GM18868 (cell line): Measurements from ENCODE around the gene CNFN.
"Not testable (repeated sequence)": the region's sequence is repeated elsewhere in the genome, so short reads cannot be mapped to it uniquely, and the experiment has no call there.

ENCODE experiments used
- ATAC-seq: cut with Tn5 transposase; IDR thresholded peaks from one replicate; pipeline ENCODE4 v1.9.1; 2021; ENCODE audit warnings: mild to moderate bottlenecking, moderate library complexity; ENCODE audit not compliant: unreplicated experiment

CNFN gene

GRCh38 chr19:42352301-42353259 is 37.5 kb downstream of the CNFN start:
- ATAC-seq, result no peak

DNA sequence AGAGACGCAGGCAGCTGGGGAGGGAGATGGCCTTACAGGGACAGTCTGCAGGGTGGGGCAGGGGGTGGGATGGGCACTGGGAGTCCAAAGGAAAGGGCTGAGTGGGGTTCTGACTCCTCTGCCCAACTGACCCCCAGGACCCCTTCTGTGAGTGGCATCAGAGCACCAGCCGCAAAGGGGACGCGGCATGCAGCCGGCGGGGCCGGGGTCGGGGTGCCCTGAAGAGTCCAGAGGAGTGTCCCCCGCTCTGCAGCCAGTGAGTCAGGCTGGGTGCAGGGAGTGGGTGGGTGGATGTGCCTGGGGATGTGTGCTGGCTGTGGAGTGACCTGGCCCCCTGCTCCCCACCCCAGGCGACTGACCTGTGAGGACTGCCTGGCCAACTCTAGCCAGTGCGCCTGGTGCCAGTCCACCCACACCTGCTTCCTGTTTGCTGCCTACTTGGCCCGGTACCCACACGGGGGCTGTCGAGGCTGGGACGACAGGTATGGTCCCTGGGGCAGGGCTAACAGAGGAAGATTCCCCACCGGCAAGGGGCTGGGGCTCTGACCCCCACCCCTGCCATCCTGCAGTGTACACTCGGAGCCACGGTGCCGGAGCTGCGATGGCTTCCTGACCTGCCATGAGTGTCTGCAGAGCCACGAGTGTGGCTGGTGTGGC is 38.9 kb downstream of the CNFN start:
- ATAC-seq, result no peak

DNA sequence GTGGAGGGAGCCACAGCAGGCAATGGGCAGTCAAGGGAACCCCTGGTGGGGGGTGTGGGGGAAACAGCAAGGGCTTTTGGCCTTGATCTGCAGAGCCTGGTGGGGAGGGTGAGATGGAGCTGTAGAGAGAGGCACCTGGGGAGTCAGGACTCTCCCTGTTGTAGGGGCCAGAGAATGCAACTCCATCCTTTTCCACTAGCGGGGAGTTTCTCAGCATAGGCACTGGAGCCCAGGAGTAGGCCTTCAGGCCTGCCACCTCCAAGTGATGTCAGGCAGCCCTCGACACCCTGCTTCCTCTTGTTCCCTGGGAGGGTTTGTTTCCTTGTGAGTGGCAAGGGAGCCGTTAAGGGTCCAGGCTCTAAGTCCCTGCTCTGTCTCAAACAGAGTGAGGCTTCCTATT is 39.7 kb downstream of the CNFN start:
- no peak for ATAC-seq

- no peak for ATAC-seq
These were observed 40.6 kb downstream of the CNFN start for GRCh38 chr19:42349378-42350107.

DNA sequence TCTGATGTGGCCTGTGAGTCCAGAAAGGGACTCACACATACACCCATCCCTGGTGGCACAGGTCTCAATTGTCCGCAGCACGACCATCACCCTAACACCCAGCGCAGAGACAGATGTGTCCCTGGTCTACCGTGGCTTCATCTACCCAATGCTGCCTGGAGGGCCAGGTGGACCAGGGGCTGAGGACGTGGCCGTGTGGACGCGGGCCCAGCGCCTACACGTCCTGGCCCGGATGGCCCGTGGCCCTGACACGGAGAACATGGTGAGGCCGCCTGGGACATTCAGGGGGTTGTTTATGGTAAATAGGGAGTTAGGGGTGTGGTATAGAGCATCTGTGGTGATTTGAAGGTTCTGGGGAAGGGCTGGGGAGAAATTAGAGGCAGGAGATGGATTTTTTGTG is 41.9 kb downstream of the CNFN start:
- ATAC-seq, result no peak

- no peak for ATAC-seq
These were observed 44.8 kb downstream of the CNFN start for GRCh38 chr19:42345191-42345812.

GRCh38 chr19:42344336-42344893 is 45.7 kb downstream of the CNFN start:
- ATAC-seq, result no peak

DNA sequence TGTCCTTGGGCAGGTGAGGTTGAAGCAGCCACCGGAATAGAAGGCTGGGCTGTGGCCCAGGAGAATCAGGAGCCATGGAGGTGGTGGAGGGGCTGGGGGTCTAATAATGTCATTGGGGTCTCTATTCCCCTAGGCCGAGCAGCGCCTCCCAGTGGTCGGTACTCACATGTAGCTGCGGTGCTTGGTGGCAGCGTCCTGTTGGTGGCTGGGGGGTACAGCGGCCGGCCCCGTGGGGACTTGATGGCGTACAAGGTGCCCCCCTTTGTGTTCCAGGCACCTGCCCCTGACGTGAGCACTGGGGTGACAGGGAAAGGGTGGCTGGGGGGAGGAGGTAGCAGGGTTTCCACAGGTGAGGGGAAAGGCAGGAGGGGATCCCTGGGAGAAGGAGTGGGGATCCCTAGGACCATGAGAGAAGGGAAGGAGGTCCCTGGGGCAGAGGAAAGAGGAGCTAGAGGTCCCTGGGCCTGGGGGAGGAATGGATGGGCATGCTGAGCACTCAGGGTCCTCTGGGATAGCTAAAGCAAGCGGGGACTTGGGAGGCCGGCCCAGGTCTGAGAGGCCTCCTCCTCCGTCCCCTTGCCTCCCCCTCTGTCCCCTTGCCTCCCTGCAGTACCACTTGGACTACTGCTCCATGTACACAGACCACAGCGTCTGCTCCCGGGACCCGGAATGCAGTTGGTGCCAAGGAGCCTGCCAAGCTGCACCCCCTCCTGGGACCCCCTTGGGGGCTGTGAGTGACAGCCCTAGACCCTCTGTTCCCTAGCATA is 46.6 kb downstream of the CNFN start:
- ATAC-seq, result no peak

DNA sequence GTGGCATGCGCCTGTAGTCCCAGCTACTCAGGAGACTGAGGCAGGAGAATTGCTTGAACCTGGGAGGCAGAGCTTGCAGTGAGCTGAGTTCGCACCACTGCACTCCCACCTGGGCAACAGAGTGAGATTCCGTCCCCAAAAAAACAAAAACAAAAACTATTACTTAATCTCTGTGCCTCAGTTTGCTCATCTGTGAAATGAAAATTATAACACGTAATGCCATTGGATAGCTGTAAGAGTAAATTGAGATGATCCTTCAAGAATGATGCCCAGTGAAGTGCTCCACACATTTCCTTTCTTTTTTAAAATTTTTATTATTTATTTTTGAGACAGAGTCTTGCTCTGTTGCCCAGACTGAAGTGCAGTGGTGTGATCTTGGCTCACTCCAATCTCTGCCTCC is 50.2 kb downstream of the CNFN start:
- ATAC-seq, result not testable (repeated sequence)

DNA sequence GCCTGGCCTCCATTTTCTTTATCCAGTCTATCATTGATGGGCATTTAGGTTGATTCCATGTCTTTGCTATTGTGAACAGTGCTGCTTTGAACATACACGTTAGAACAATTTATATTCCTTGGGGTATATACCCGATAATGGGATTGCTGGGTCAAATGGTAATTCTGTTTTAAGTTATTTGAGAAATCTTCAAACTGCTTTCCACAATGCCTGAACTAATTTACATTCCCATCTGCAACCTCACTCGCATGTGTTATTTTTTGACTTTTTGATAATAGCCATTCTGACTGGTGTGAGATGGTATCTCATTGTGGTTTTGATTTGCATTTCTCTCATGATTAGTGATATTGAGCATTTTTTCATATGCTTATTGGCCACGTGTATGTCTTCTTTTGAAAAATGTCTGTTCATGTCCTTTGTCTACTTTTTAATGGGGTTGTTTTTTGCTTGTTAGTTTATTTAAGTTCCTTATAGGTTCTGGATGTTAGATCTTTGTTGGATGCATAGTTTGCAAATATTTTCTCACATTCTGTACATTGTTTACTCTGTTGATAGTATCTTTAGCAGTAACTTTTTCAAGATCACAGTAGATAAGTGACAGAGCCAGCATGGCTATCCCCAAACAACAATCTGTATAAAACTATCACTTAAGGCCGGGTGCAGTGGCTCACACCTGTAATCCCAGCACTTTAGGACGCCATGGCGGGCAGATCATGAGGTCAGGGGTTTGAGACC is 50.8 kb downstream of the CNFN start:
- ATAC-seq, result not testable (repeated sequence)
